PC-9 (cell line): ENCODE results near the gene SF3B5. TPM values are rescaled to one million over a fixed set of nuclear protein-coding genes. Genes with fewer than 3 reads are reported as not detected.

Source experiments
- BruUV-seq: library from RNA; stranded (reverse); fragments of 400-500 nt; replicated peaks from 2 replicates; lab custom pipeline; 2021; lab: Mats Ljungman, UMichigan
- CTCF ChIA-PET: fragments of 300-600 bp; sonication (Branson Sonifier 250); formaldehyde crosslinking; loops from one replicate; lab custom pipeline; 2022; ENCODE audit warnings: antibody characterized with exemption; lab: Charles Lee
- POLR2A ChIA-PET: fragments of 300-600 bp; sonication (Branson Sonifier 250); formaldehyde crosslinking; loops from one replicate; lab custom pipeline; 2022; ENCODE audit warnings: antibody characterized with exemption; ENCODE audit not compliant: unreplicated experiment; lab: Charles Lee
- DNase-seq, 2 experiments: peaks; one replicate each; pipeline versions ENCODE4 v3.0.0 to v3.0.0-alpha.2; 2015 to 2022; ENCODE audit warnings: mixed read lengths in 1 of 2
- H2AFZ ChIP-seq: fragments of 200-600 bp; sonication (generic); 2 replicates; pipeline ENCODE4 v1.8.1; 2017; ENCODE audit warnings: antibody characterized with exemption
- H3F3A ChIP-seq: fragments of 200-600 bp; sonication (generic); 2 replicates; pipeline ENCODE4 v1.8.1; 2017; ENCODE audit warnings: antibody characterized with exemption, mild to moderate bottlenecking, low read depth; ENCODE audit not compliant: insufficient read depth
- H3K27ac ChIP-seq: fragments of 200-600 bp; sonication (generic); 2 replicates; pipeline ENCODE4 v1.6.1; 2016; ENCODE audit warnings: mixed run types
- H3K27me3 ChIP-seq: fragments of 200-600 bp; sonication (generic); 2 replicates; pipeline ENCODE4 v1.6.1; 2016; ENCODE audit warnings: low read depth, mixed run types; ENCODE audit not compliant: insufficient read depth
- H3K36me3 ChIP-seq: fragments of 200-600 bp; sonication (generic); 2 replicates; pipeline ENCODE4 v1.6.1; 2016; ENCODE audit warnings: low read depth, mixed run types
- H3K4me1 ChIP-seq: fragments of 200-600 bp; sonication (generic); replicated peaks from 2 replicates; pipeline ENCODE4 v1.6.1; 2016; ENCODE audit warnings: mixed run types; ENCODE audit not compliant: insufficient read depth
- H3K4me2 ChIP-seq: fragments of 200-600 bp; sonication (generic); 2 replicates; pipeline ENCODE4 v1.6.1; 2017; ENCODE audit warnings: mixed run types
- H3K4me3 ChIP-seq: fragments of 200-600 bp; sonication (generic); 2 replicates; pipeline ENCODE4 v1.6.1; 2016; ENCODE audit warnings: mixed run types
- H3K79me2 ChIP-seq: fragments of 200-600 bp; sonication (generic); 2 replicates; pipeline ENCODE4 v1.6.1; 2017; ENCODE audit warnings: low read depth, mixed run types
- H3K9me2 ChIP-seq: fragments of 200-600 bp; sonication (generic); 2 replicates; pipeline ENCODE4 v1.8.1; 2017; ENCODE audit warnings: mild to moderate bottlenecking; ENCODE audit not compliant: insufficient read depth
- H3K9me3 ChIP-seq: fragments of 200-600 bp; sonication (generic); 2 replicates; pipeline ENCODE4 v1.8.1; 2016; ENCODE audit warnings: low read depth; ENCODE audit not compliant: insufficient read depth
- H4K20me1 ChIP-seq: fragments of 200-600 bp; sonication (generic); 2 replicates; pipeline ENCODE4 v1.8.1; 2017; ENCODE audit not compliant: insufficient read depth
- CTCF ChIP-seq: fragments of 200-600 bp; sonication (generic); conservative IDR thresholded peaks from 2 replicates; pipeline ENCODE4 v1.6.1; 2017; ENCODE audit warnings: mixed run types, antibody characterized with exemption, mild to moderate bottlenecking, moderate library complexity
- EZH2 ChIP-seq: fragments of 200-600 bp; sonication (generic); IDR thresholded peaks from 2 replicates; pipeline ENCODE4 v1.8.0; 2017; ENCODE audit warnings: antibody characterized with exemption, low read depth
- intact Hi-C: fragments of 100-400 bp; cut with micrococcal nuclease; formaldehyde crosslinking; loops from one replicate; pipeline ENCODE4 v1.10.0; 2022; ENCODE audit not compliant: unreplicated experiment
- total RNA-seq: library from RNA; stranded (reverse); gene quantifications from 2 replicates; pipeline ENCODE4 v1.2.3, GENCODE V29; 2021

Gene SF3B5
- total RNA-seq, 1 experiment from 2014 or later: 125 TPM

GRCh38 chr6:144123836-144124235 lies 28.5 kb upstream of the SF3B5 start:
- Histone ChIP-seq H4K20me1 (no peaks in the 10 kb centered on the region), H3K36me3 (no peaks in the 10 kb centered on the region), H3K27me3 (no peaks in the 10 kb centered on the region), H3K9me3 (no peaks in the 10 kb centered on the region), H2AFZ (no peak overlapping the region), H3K27ac (no peak overlapping the region), H3K4me1 (no peaks in the 10 kb centered on the region), H3K4me3 (no peak overlapping the region), H3F3A (no peaks in the 10 kb centered on the region), H3K4me2 (no peak overlapping the region), H3K79me2 (no peaks in the 10 kb centered on the region), H3K9me2 (no peaks in the 10 kb centered on the region)
- POLR2A ChIA-PET: interaction anchor here (0.8 to 1.0 kb wide), 2 partner anchors 28 to 454 kb away, joined by 3 to 6 read pairs; partner anchors contain the start of gene SF3B5
- CTCF ChIA-PET: interaction anchor here (0.6 to 1.3 kb wide), 2 partner anchors 24 to 95 kb away, joined by 3 read pairs; no protein-coding TSS in a partner anchor
- TF ChIP-seq EZH2 (no peak), CTCF (no peak)
- no peak for DNase-seq
- no TSS peak for BruUV-seq
- intact Hi-C loops: no loop called here

- H2AFZ ChIP-seq: no peak overlapping the region
- H4K20me1 ChIP-seq: no peaks in the 10 kb centered on the region
- BruUV-seq: no TSS peak
- H3K4me1 ChIP-seq: no peaks in the 10 kb centered on the region
- H3K79me2 ChIP-seq: no peaks in the 10 kb centered on the region
- H3F3A ChIP-seq: no peaks in the 10 kb centered on the region
- no peaks in the 10 kb centered on the region for H3K36me3 ChIP-seq
- POLR2A ChIA-PET: interaction anchor here (0.8 to 1.0 kb wide), 2 partner anchors 28 to 454 kb away, joined by 3 to 6 read pairs; partner anchors contain the start of gene SF3B5
- no peak overlapping the region for H3K4me2 ChIP-seq
- CTCF ChIA-PET: interaction anchor here (0.6 to 1.3 kb wide), 2 partner anchors 24 to 95 kb away, joined by 3 read pairs; no protein-coding TSS in a partner anchor
- H3K27ac ChIP-seq: no peak overlapping the region
- TF ChIP-seq EZH2: no peak
- no peak for TF ChIP-seq CTCF
- no peaks in the 10 kb centered on the region for H3K9me2 ChIP-seq
- H3K27me3 ChIP-seq: no peaks in the 10 kb centered on the region
- no peaks in the 10 kb centered on the region for H3K9me3 ChIP-seq
- intact Hi-C loops: no loop called here
- no peak overlapping the region for H3K4me3 ChIP-seq
- DNase-seq: no peak
Observed at GRCh38 chr6:144123421-144123820, 28.0 kb upstream of the SF3B5 start.

GRCh38 chr6:144122861-144123260 lies 27.5 kb upstream of the SF3B5 start:
- POLR2A ChIA-PET: interaction anchor here (0.8 kb wide), 1 partner anchor 455 kb away, joined by 6 read pairs; no protein-coding TSS in a partner anchor
- Histone ChIP-seq H3K9me3 (no peaks in the 10 kb centered on the region), H3K4me1 (no peaks in the 10 kb centered on the region), H3K27me3 (no peaks in the 10 kb centered on the region), H3K4me3 (no peak overlapping the region), H3K27ac (no peak overlapping the region), H3K4me2 (no peak overlapping the region), H3K79me2 (no peaks in the 10 kb centered on the region), H3K9me2 (no peaks in the 10 kb centered on the region), H3K36me3 (no peaks in the 10 kb centered on the region), H3F3A (no peaks in the 10 kb centered on the region), H4K20me1 (no peaks in the 10 kb centered on the region), H2AFZ (no peak overlapping the region)
- BruUV-seq: no TSS peak
- TF ChIP-seq EZH2: no peak
- TF ChIP-seq CTCF: no peak
- intact Hi-C loops: no loop called here
- DNase-seq: no peak
- CTCF ChIA-PET: no interaction called here
